ENCODE measurements around the gene SYTL4. TPM values are rescaled to one million over a fixed set of nuclear protein-coding genes. Genes with fewer than 3 reads are reported as not detected.

SYTL4 gene
- total RNA-seq, 1 experiment from 2014 or later, result 23.4 TPM

GRCh38 chrX:100750883-100751282, 19.0 kb upstream of the SYTL4 start:
- DNase-seq, result no peak
- Histone ChIP-seq H3F3A (ENCODE audit: insufficient read depth, low read depth) (peaks cover 10% of the 10 kb centered on the region), H3K4me3 (no peak overlapping the region), H3K27me3 (ENCODE audit: insufficient read depth, low read depth) (no peaks in the 10 kb centered on the region), H3K4me1 (replicated peaks; ENCODE audit: insufficient read depth) (peaks cover 26% of the 10 kb centered on the region), H3K79me2 (ENCODE audit: low read depth) (no peaks in the 10 kb centered on the region), H3K9me3 (ENCODE audit: insufficient read depth, low read depth) (no peaks in the 10 kb centered on the region), H3K9me2 (ENCODE audit: insufficient read depth) (no peaks in the 10 kb centered on the region), H3K4me2 (no peak overlapping the region), H2AFZ (no peak overlapping the region), H3K27ac (no peak overlapping the region), H4K20me1 (ENCODE audit: insufficient read depth) (no peaks in the 10 kb centered on the region), H3K36me3 (ENCODE audit: low read depth) (no peaks in the 10 kb centered on the region)
- no peak for TF ChIP-seq EZH2 (IDR thresholded peaks at IDR 0.05; ENCODE audit: low read depth)
- no peak for TF ChIP-seq CTCF (conservative IDR thresholded peaks at IDR 0.05)
- POLR2A ChIA-PET (ENCODE audit: unreplicated experiment), result no interaction called here
- CTCF ChIA-PET, result no interaction called here
- BruUV-seq (replicated peaks), result no TSS peak
- intact Hi-C loops (cut with micrococcal nuclease; ENCODE audit: unreplicated experiment), result no loop called here

- BruUV-seq (replicated peaks), result no TSS peak
- TF ChIP-seq CTCF (conservative IDR thresholded peaks at IDR 0.05) (no peak), EZH2 (IDR thresholded peaks at IDR 0.05; ENCODE audit: low read depth) (no peak)
- Histone ChIP-seq H2AFZ (no peak overlapping the region), H3K36me3 (ENCODE audit: low read depth) (no peaks in the 10 kb centered on the region), H3K9me3 (ENCODE audit: insufficient read depth, low read depth) (no peaks in the 10 kb centered on the region), H3K27me3 (ENCODE audit: insufficient read depth, low read depth) (no peaks in the 10 kb centered on the region), H3F3A (ENCODE audit: insufficient read depth, low read depth) (peaks cover 10% of the 10 kb centered on the region), H3K4me1 (replicated peaks; ENCODE audit: insufficient read depth) (peaks cover 26% of the 10 kb centered on the region), H3K27ac (peak overlapping the region; percentile 86), H3K4me2 (peak overlapping the region; percentile 18; the same call in 1 of the 2 replicates), H3K4me3 (no peak overlapping the region), H3K79me2 (ENCODE audit: low read depth) (no peaks in the 10 kb centered on the region), H4K20me1 (ENCODE audit: insufficient read depth) (no peaks in the 10 kb centered on the region), H3K9me2 (ENCODE audit: insufficient read depth) (no peaks in the 10 kb centered on the region)
- peak; percentile 42 to 87 for DNase-seq
- POLR2A ChIA-PET (ENCODE audit: unreplicated experiment), result no interaction called here
- CTCF ChIA-PET, result no interaction called here
- intact Hi-C loops (cut with micrococcal nuclease; ENCODE audit: unreplicated experiment), result loop anchor here (2.0 to 5.0 kb wide), 2 partner anchors 15 to 51 kb away; partner anchors contain the start of gene SYTL4
Measured at GRCh38 chrX:100748108-100748507, 16.2 kb upstream of the SYTL4 start.

- ChIA-PET CTCF (no interaction called here), POLR2A (ENCODE audit: unreplicated experiment) (interaction anchor here (1.0 kb wide), 1 partner anchor 16 kb away, joined by 7 read pairs; the partner anchor contains the start of gene SYTL4)
- TF ChIP-seq CTCF (conservative IDR thresholded peaks at IDR 0.05) (no peak), EZH2 (IDR thresholded peaks at IDR 0.05; ENCODE audit: low read depth) (no peak)
- Histone ChIP-seq H3K9me3 (ENCODE audit: insufficient read depth, low read depth) (no peaks in the 10 kb centered on the region), H3F3A (ENCODE audit: insufficient read depth, low read depth) (peaks cover 10% of the 10 kb centered on the region), H3K27me3 (ENCODE audit: insufficient read depth, low read depth) (no peaks in the 10 kb centered on the region), H3K27ac (peak overlapping the region; percentile 86), H3K36me3 (ENCODE audit: low read depth) (no peaks in the 10 kb centered on the region), H2AFZ (no peak overlapping the region), H3K4me3 (no peak overlapping the region), H3K79me2 (ENCODE audit: low read depth) (no peaks in the 10 kb centered on the region), H3K4me1 (replicated peaks; ENCODE audit: insufficient read depth) (peaks cover 26% of the 10 kb centered on the region), H3K4me2 (0 out of 2 replicates have a peak overlapping the region, but pooled peaks have one; percentile 18), H4K20me1 (ENCODE audit: insufficient read depth) (no peaks in the 10 kb centered on the region), H3K9me2 (ENCODE audit: insufficient read depth) (no peaks in the 10 kb centered on the region)
- DNase-seq, result peak in 1 of 2 experiments; percentile 38
- no TSS peak for BruUV-seq (replicated peaks)
- intact Hi-C loops (cut with micrococcal nuclease; ENCODE audit: unreplicated experiment), result loop anchor here (2.0 to 5.0 kb wide), 2 partner anchors 15 to 50 kb away; partner anchors contain the start of gene SYTL4
Measured at GRCh38 chrX:100747703-100748102, 15.8 kb upstream of the SYTL4 start.
